AG04449 (cell line): ENCODE data around the gene SLC38A2.

Source experiments
- CTCF ChIA-PET: fragments of 350-600 bp; formaldehyde crosslinking; extraction: SDS; loops from one replicate; lab custom pipeline; 2021; ENCODE audit warnings: antibody characterized with exemption; lab: Yijun Ruan, JAX
- POLR2A ChIA-PET: fragments of 400-600, 350-600 bp; formaldehyde crosslinking; extraction: SDS; loops from one replicate; lab custom pipeline; 2020; ENCODE audit warnings: antibody characterized with exemption, inconsistent platforms; lab: Yijun Ruan, JAX
- DNase-seq: peaks from one replicate; pipeline ENCODE4 v3.0.0-alpha.2; 2010; ENCODE audit warnings: low read depth, low spot score
- H3K4me3 ChIP-seq: 2 replicates; pipeline ENCODE4 v1.5.1; 2011; ENCODE audit warnings: low read depth, mild to moderate bottlenecking, control low read depth, low read length
- TF ChIP-seq, protein P1 (sequence below): IDR thresholded peaks from one replicate; pipeline ENCODE4 v1.5.1; 2011; ENCODE audit warnings: mild to moderate bottlenecking, moderate library complexity, low read length, control low read depth, inconsistent platforms; ENCODE audit not compliant: insufficient read depth; ENCODE audit errors: missing control alignments

Gene SLC38A2

GRCh38 chr12:46390304-46390703 is 17.7 kb upstream of the SLC38A2 start:
- ChIA-PET CTCF (interaction anchor here (0.6 to 2.2 kb wide), 3 partner anchors 10 to 271 kb away, joined by 3 to 6 read pairs (median 5); no protein-coding TSS in a partner anchor), POLR2A (interaction anchor here (1.2 kb wide), 1 partner anchor 19 kb away, joined by 5 read pairs; no protein-coding TSS in a partner anchor)
- TF ChIP-seq, protein P1, sequence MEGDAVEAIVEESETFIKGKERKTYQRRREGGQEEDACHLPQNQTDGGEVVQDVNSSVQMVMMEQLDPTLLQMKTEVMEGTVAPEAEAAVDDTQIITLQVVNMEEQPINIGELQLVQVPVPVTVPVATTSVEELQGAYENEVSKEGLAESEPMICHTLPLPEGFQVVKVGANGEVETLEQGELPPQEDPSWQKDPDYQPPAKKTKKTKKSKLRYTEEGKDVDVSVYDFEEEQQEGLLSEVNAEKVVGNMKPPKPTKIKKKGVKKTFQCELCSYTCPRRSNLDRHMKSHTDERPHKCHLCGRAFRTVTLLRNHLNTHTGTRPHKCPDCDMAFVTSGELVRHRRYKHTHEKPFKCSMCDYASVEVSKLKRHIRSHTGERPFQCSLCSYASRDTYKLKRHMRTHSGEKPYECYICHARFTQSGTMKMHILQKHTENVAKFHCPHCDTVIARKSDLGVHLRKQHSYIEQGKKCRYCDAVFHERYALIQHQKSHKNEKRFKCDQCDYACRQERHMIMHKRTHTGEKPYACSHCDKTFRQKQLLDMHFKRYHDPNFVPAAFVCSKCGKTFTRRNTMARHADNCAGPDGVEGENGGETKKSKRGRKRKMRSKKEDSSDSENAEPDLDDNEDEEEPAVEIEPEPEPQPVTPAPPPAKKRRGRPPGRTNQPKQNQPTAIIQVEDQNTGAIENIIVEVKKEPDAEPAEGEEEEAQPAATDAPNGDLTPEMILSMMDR = no peak
- DNase-seq = no peak
- H3K4me3 ChIP-seq = no peak overlapping the region

- ChIA-PET POLR2A (no interaction called here), CTCF (no interaction called here)
- TF ChIP-seq, protein P1 = no peak
- peak; percentile 99 for DNase-seq
- H3K4me3 ChIP-seq = no peak overlapping the region
Measured at GRCh38 chr12:46389031-46389616, 16.6 kb upstream of the SLC38A2 start.

DNA sequence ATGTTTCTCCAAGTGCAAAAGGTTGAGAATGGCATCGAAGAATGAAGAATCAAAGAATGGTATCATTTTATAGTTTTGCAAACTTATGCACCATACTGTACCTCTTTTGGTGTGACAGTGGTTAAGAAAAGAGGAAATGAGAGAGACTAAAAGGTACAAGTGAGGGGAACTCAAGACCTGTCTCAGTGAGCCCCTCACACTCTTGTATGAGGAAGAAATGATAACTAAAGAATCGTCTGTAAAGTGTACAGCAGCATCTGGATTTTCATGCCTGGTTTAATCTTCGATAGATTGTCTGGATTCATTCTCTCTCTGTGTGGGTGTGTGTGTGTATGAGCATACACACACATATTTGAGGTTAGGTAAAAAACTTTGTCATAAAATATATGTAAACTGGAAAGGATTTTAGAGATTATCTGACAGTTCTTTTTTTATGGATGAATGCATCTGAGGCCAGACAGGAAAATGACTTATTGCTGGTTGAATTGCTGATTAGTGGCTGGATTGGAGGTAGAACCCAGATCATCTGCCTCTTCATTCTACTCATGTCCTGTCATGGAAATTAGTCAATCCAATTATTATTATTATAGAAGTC is 16.0 kb upstream of the SLC38A2 start:
- POLR2A ChIA-PET = interaction anchor here (1.1 to 3.3 kb wide), 2 partner anchors 16 to 17 kb away, joined by 3 to 32 read pairs; no protein-coding TSS in a partner anchor
- DNase-seq = no peak
- CTCF ChIA-PET = no interaction called here
- TF ChIP-seq, protein P1 = no peak
- H3K4me3 ChIP-seq = no peak overlapping the region

GRCh38 chr12:46387670-46388069 is 15.1 kb upstream of the SLC38A2 start:
- CTCF ChIA-PET = interaction anchor here (1.6 kb wide), 1 partner anchor 83 kb away, joined by 3 read pairs; no protein-coding TSS in a partner anchor
- no peak overlapping the region for H3K4me3 ChIP-seq
- POLR2A ChIA-PET = interaction anchor here (1.1 to 3.3 kb wide), 3 partner anchors 15 to 17 kb away, joined by 3 to 32 read pairs (median 11); no protein-coding TSS in a partner anchor
- DNase-seq = no peak
- TF ChIP-seq, protein P1 = no peak

GRCh38 chr12:46386877-46387629 is 14.5 kb upstream of the SLC38A2 start:
- ChIA-PET CTCF (interaction anchor here (0.6 to 1.7 kb wide), 4 partner anchors 15 to 162 kb away, joined by 3 to 7 read pairs (median 3); no protein-coding TSS in a partner anchor), POLR2A (interaction anchor here (0.7 to 3.3 kb wide), 6 partner anchors 15 to 383 kb away, joined by 3 to 32 read pairs (median 6); no protein-coding TSS in a partner anchor)
- DNase-seq = no peak
- TF ChIP-seq, protein P1 = no peak
- H3K4me3 ChIP-seq = peak overlapping the region; percentile 24
